Activated CD8-positive, alpha-beta memory T cell treated with anti-CD3 and anti-CD28 coated beads, Interleukin-2, amount 10 ng/mL, durations not matched to agents 7 days and 5 days (primary cell): ENCODE results near the gene UBE3C. TPM values are rescaled to one million over a fixed set of nuclear protein-coding genes. Genes with fewer than 3 reads are reported as not detected.

Source experiments
- ATAC-seq: fragments of 150-1000 bp; cut with Tn5 transposase; one replicate; pipeline ENCODE4 v1.10.0; 2021; ENCODE audit warnings: moderate library complexity
- CTCF ChIA-PET: fragments of 350-600 bp; sonication (Branson Sonifier 250); formaldehyde crosslinking; loops from one replicate; lab custom pipeline; 2021; ENCODE audit warnings: antibody characterized with exemption; lab: Charles Lee
- DNase-seq: peaks from one replicate; pipeline ENCODE4 v3.0.0-alpha.2; 2020
- H3K27ac Mint-ChIP-seq: one replicate; pipeline ENCODE4 v1.8.0; 2021; ENCODE audit warnings: mild to moderate bottlenecking, mixed read lengths
- H3K27me3 Mint-ChIP-seq: one replicate; pipeline ENCODE4 v1.8.0; 2021; ENCODE audit warnings: mixed read lengths
- H3K36me3 Mint-ChIP-seq: one replicate; pipeline ENCODE4 v1.8.0; 2021; ENCODE audit warnings: mild to moderate bottlenecking, mixed read lengths
- H3K4me1 Mint-ChIP-seq: one replicate; pipeline ENCODE4 v1.8.0; 2021; ENCODE audit warnings: mixed read lengths
- H3K4me3 Mint-ChIP-seq: one replicate; pipeline ENCODE4 v1.8.0; 2021; ENCODE audit warnings: mild to moderate bottlenecking, moderate library complexity, mixed read lengths
- H3K9me3 Mint-ChIP-seq: one replicate; pipeline ENCODE4 v1.8.0; 2022; ENCODE audit warnings: low read depth, mixed read lengths
- total RNA-seq, 2 experiments: library from RNA; stranded (reverse); gene quantifications; one replicate each; pipeline ENCODE4 v1.2.3, GENCODE V29; 2021

The UBE3C gene
- total RNA-seq, 2 experiments from 2014 or later: 54.8 to 62.1 TPM

DNA sequence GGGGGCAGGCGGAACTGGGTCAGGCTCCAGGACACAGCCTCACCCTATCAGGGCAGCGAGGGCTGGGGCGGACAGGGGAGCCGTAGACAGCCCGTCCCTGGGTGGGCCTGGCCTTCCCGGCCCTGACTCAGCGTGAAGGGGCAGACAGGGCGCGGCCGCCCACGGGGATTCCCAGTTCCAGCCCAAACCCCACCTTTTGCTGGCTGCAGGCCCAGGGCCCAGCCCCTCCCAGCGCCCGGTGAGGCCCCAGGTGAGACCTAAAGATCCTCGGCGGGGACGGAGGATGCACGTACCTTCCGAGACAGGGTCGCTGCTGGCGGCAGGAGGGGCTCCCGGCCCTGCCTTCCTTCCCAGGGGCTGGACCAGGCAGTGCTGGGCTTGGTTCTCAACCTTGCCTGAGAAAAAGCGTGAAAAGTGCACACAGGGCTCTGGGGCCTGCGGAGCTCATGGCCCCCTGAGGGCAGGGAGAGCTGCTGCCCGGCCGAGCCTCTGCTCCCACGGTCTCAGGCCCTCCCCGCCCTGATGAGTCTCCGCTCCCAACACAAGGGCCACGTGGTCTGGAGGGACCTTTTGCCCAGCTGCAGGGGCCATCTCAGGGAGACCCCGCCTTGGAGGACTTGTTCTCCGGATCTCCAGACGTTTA lies 154.2 kb downstream of the UBE3C start:
- H3K27ac Mint-ChIP-seq: no peak overlapping the region
- no peaks in the 10 kb centered on the region for H3K36me3 Mint-ChIP-seq
- ATAC-seq (no peak), DNase-seq (no peak)
- H3K4me1 Mint-ChIP-seq: peaks cover 2% of the 10 kb centered on the region
- no peak overlapping the region for H3K4me3 Mint-ChIP-seq
- H3K9me3 Mint-ChIP-seq: no peaks in the 10 kb centered on the region
- CTCF ChIA-PET: no interaction called here
- peaks cover 3% of the 10 kb centered on the region for H3K27me3 Mint-ChIP-seq

DNA sequence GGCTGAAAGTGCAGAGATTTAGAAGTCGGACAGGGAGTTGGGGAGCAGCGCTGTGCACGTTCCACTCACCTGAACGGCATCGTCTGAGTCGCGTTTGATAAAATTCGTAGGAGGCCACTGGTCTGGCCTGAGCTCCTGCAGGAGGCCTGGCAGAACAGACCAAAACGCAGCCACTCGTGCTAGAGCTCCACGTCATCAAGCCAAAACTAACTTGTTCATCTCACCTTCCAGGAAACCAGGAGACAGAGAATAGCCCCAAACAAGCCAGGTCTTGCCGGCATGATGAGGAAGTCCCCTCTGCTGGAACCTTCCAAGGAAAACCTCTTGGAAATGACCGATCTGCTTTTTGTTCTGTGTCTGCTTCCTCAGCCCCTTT lies 154.7 kb downstream of the UBE3C start:
- ATAC-seq (no peak), DNase-seq (no peak)
- no peaks in the 10 kb centered on the region for H3K36me3 Mint-ChIP-seq
- H3K9me3 Mint-ChIP-seq: no peaks in the 10 kb centered on the region
- no peak overlapping the region for H3K27ac Mint-ChIP-seq
- H3K4me3 Mint-ChIP-seq: no peak overlapping the region
- peaks cover 3% of the 10 kb centered on the region for H3K4me1 Mint-ChIP-seq
- CTCF ChIA-PET: no interaction called here
- H3K27me3 Mint-ChIP-seq: peaks cover 3% of the 10 kb centered on the region

- H3K27me3 Mint-ChIP-seq: peaks cover 3% of the 10 kb centered on the region
- CTCF ChIA-PET: no interaction called here
- peaks cover 12% of the 10 kb centered on the region for H3K4me1 Mint-ChIP-seq
- peaks cover 8% of the 10 kb centered on the region for H3K36me3 Mint-ChIP-seq
- H3K4me3 Mint-ChIP-seq: no peak overlapping the region
- no peak overlapping the region for H3K27ac Mint-ChIP-seq
- DNase-seq: no peak
- H3K9me3 Mint-ChIP-seq: peaks cover 6% of the 10 kb centered on the region
- ATAC-seq: no peak
Observed at GRCh38 chr7:157294773-157295172, 156.0 kb downstream of the UBE3C start.

DNA sequence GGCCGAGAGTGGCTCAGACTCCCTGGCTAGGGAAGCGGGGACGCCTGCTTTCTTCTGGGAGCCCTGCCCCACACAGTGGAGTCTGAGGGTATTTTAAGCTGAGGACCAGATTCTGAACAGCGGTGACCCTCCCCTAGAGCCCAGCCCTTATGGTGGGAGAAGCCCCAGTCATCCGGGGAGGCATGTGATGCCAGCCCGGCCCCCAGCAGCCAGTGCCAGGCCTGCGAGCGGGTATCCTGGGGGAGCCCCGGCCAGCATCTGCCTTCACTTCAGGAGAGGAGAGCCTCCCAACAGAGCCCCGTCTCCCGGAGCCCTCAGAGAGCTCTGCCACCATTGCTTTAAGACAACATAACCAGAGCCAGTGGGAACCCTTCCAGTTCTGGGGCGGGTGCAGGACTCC lies 156.6 kb downstream of the UBE3C start:
- H3K36me3 Mint-ChIP-seq: peaks cover 8% of the 10 kb centered on the region
- no peak for DNase-seq
- H3K27ac Mint-ChIP-seq: no peak overlapping the region
- CTCF ChIA-PET: no interaction called here
- H3K4me3 Mint-ChIP-seq: no peak overlapping the region
- peaks cover 6% of the 10 kb centered on the region for H3K9me3 Mint-ChIP-seq
- peaks cover 14% of the 10 kb centered on the region for H3K4me1 Mint-ChIP-seq
- peaks cover 3% of the 10 kb centered on the region for H3K27me3 Mint-ChIP-seq
- no peak for ATAC-seq

DNA sequence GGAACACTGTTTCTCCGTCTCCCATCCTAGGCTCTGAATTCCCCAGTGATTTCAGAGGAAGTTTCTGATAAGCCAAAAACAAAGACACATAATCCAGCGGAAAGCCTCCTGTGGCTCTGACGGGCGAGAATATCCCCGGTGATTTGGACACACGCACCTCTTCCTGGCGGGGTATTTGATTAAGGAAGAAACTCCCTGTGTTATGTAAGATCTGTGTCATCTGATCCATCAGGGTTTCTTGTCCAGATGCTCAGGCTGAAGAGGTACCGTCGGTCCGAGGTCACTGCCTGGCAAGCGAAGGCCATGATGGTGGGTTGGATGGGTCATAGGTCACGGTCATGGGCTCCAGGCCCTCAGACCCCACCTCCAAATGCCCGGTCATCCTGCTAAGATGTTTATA lies 158.5 kb downstream of the UBE3C start:
- H3K27ac Mint-ChIP-seq: no peak overlapping the region
- H3K27me3 Mint-ChIP-seq: peaks cover 3% of the 10 kb centered on the region
- H3K9me3 Mint-ChIP-seq: peaks cover 6% of the 10 kb centered on the region
- no peak overlapping the region for H3K4me3 Mint-ChIP-seq
- no peak for ATAC-seq
- CTCF ChIA-PET: no interaction called here
- peaks cover 13% of the 10 kb centered on the region for H3K36me3 Mint-ChIP-seq
- peaks cover 31% of the 10 kb centered on the region for H3K4me1 Mint-ChIP-seq
- DNase-seq: no peak

DNA sequence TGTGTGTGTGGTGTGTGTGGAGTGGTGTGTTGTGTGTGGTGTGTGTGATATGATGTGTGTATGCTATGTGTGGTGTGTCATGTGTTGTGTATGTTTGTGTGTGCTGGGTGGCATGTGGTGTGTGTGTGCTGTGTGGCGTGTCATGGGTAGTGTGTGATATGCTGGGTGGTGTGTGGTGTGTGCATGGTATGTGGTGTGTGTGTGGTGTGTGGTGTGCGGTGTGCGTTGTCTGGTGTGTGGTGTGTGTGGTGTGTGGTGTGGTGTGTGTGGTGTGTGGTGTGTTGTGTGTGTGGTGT lies 160.5 kb downstream of the UBE3C start:
- H3K27ac Mint-ChIP-seq: peak overlapping the region; percentile 53
- peak overlapping the region; percentile 48 for H3K4me3 Mint-ChIP-seq
- ATAC-seq: no peak
- H3K4me1 Mint-ChIP-seq: peaks cover 42% of the 10 kb centered on the region
- H3K9me3 Mint-ChIP-seq: peaks cover 6% of the 10 kb centered on the region
- CTCF ChIA-PET: no interaction called here
- H3K36me3 Mint-ChIP-seq: peaks cover 13% of the 10 kb centered on the region
- peaks cover 3% of the 10 kb centered on the region for H3K27me3 Mint-ChIP-seq
- no peak for DNase-seq

DNA sequence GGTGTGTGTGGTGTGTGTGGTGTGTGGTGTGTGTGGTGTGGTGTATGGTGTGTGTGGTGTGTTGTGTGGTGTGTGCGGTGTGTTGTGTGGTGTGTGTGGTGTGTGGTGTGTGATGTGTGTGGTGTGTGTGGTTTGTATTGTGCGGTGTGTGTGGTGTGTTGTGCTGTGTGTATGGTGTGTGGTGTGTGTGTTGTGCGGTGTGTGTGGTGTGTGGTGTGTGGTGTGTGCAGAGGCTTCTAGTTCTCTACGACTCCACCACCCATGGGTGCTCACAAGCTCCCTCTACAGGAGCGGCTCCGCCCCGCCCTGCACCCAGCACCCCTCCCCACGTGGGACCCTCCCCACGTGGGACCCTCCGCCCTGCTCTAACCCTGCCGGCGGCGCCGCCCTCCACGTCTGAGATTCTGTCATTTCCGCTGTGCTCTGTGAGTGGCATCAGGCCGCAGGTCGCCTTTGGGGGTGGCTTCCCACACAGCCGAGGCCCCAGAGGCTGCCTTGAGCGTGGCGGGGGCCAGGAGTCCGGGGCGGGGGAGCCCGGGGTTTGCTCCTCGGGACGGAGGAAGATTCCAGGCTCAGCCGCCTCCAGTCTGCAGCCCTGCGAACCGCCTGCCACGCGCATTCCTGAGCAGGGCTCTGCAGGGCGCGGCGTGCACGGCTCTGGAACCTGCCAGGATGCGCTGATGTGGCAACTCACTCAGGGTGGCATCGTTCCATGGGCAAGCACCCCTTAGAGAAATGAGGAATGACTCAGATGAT lies 161.1 kb downstream of the UBE3C start:
- H3K27ac Mint-ChIP-seq: peak overlapping the region; percentile 53
- peaks cover 13% of the 10 kb centered on the region for H3K36me3 Mint-ChIP-seq
- H3K9me3 Mint-ChIP-seq: peaks cover 6% of the 10 kb centered on the region
- H3K4me1 Mint-ChIP-seq: peaks cover 42% of the 10 kb centered on the region
- CTCF ChIA-PET: no interaction called here
- ATAC-seq (no peak), DNase-seq (no peak)
- peak overlapping the region; percentile 48 for H3K4me3 Mint-ChIP-seq
- H3K27me3 Mint-ChIP-seq: peaks cover 3% of the 10 kb centered on the region

DNA sequence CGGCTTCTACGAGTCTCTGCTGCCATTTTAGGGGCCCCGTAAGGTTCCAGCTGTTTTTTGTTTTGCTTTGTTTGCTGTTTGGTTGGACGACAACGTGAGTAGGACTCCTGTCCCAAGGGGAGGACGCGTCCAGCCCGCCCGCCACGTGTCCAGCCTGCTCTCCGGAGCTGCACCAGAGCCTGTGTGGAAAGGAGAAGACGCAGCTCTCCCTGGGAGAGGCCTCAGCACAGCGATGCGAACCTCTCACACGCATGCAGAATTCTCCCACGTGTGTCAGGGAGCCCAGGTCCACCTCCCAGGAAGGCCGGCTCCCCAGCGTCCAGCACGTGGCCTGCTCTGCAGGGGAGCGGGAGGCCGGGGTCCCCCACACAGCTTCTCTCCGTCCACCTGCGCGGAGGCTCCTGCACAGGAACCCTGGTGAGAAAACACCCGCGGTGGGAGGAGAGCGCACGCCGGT lies 161.7 kb downstream of the UBE3C start:
- ATAC-seq (no peak), DNase-seq (no peak)
- Mint-ChIP-seq H3K4me1 (peaks cover 43% of the 10 kb centered on the region), H3K27me3 (peaks cover 3% of the 10 kb centered on the region), H3K27ac (peak overlapping the region; percentile 89), H3K4me3 (no peak overlapping the region), H3K36me3 (peaks cover 13% of the 10 kb centered on the region), H3K9me3 (peaks cover 6% of the 10 kb centered on the region)
- CTCF ChIA-PET: no interaction called here

GRCh38 chr7:157301610-157302120 lies 162.9 kb downstream of the UBE3C start:
- H3K4me1 Mint-ChIP-seq: peaks cover 51% of the 10 kb centered on the region
- H3K27me3 Mint-ChIP-seq: peaks cover 3% of the 10 kb centered on the region
- peak overlapping the region; percentile 50 for H3K4me3 Mint-ChIP-seq
- DNase-seq (no peak), ATAC-seq (no peak)
- H3K9me3 Mint-ChIP-seq: peaks cover 6% of the 10 kb centered on the region
- H3K36me3 Mint-ChIP-seq: peaks cover 13% of the 10 kb centered on the region
- H3K27ac Mint-ChIP-seq: peak overlapping the region; percentile 89
- CTCF ChIA-PET: interaction anchor here (1.1 to 2.8 kb wide), 4 partner anchors 28 to 52 kb away, joined by 3 to 13 read pairs (median 4); no protein-coding TSS in a partner anchor

- H3K4me1 Mint-ChIP-seq: peaks cover 42% of the 10 kb centered on the region
- DNase-seq (no peak), ATAC-seq (no peak)
- peaks cover 2% of the 10 kb centered on the region for H3K36me3 Mint-ChIP-seq
- H3K4me3 Mint-ChIP-seq: no peak overlapping the region
- no peaks in the 10 kb centered on the region for H3K9me3 Mint-ChIP-seq
- H3K27ac Mint-ChIP-seq: peak overlapping the region; percentile 30
- CTCF ChIA-PET: interaction anchor here (0.5 to 1.7 kb wide), 2 partner anchors 26 to 32 kb away, joined by 4 read pairs; no protein-coding TSS in a partner anchor
- H3K27me3 Mint-ChIP-seq: no peaks in the 10 kb centered on the region
Observed at GRCh38 chr7:157306846-157307838, 168.4 kb downstream of the UBE3C start.

DNA sequence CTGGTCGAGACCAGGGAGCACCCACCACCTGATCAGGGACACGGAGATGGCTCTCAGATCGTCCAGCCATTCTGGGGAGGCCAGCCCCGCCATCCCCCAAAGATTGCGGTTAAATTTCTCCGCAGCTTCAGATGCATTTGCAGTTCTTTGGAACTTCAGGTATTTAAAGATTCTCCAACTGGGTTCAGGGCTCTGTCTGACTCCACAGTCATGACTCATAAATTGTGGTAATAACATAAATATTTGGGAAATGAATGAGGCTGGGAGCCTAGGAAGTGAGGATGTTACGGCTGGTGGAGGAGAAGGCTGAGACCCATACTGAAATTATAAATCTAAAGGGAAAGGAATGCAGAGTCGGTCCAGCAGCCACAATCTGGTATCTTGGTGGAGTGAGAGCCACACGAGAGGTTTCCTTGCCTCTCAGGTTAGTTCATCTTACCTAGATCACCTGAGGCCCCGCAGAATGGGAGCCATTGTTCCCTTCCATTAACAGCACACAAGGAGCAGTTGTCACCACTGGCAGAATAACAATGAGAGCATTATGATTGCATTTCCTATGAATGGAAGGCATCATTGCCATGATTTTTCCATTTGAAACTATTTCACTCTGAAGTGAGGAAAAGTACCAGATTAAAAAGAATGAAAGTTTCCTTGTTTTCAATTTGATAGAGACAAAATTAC lies 171.4 kb downstream of the UBE3C start:
- DNase-seq (no peak), ATAC-seq (no peak)
- Mint-ChIP-seq H3K27me3 (no peaks in the 10 kb centered on the region), H3K36me3 (peaks cover 1% of the 10 kb centered on the region), H3K4me3 (no peak overlapping the region), H3K27ac (no peak overlapping the region), H3K9me3 (no peaks in the 10 kb centered on the region), H3K4me1 (peaks cover 32% of the 10 kb centered on the region)
- CTCF ChIA-PET: no interaction called here

- no peak overlapping the region for H3K27ac Mint-ChIP-seq
- peaks cover 29% of the 10 kb centered on the region for H3K4me1 Mint-ChIP-seq
- no peaks in the 10 kb centered on the region for H3K27me3 Mint-ChIP-seq
- peaks cover 1% of the 10 kb centered on the region for H3K36me3 Mint-ChIP-seq
- H3K9me3 Mint-ChIP-seq: no peaks in the 10 kb centered on the region
- no peak for ATAC-seq
- no peak for DNase-seq
- CTCF ChIA-PET: no interaction called here
- no peak overlapping the region for H3K4me3 Mint-ChIP-seq
Observed at GRCh38 chr7:157310676-157311185, 172.0 kb downstream of the UBE3C start.
